Stimulated activated CD4-positive, alpha-beta T cell treated with anti-CD3 and anti-CD28 coated beads, Interleukin-12 subunit alpha, Interleukin-12 subunit beta, amount 100 ng/mL, for 4 hours (primary cell): ENCODE results near the gene DNAJA3.
"Not testable (repeated sequence)": the region's sequence is repeated elsewhere in the genome, so short reads cannot be mapped to it uniquely, and the experiment has no call there.

Experiments
- DNase-seq: peaks from one replicate; pipeline ENCODE4 v3.0.0-alpha.2; 2020

The DNAJA3 gene

DNA sequence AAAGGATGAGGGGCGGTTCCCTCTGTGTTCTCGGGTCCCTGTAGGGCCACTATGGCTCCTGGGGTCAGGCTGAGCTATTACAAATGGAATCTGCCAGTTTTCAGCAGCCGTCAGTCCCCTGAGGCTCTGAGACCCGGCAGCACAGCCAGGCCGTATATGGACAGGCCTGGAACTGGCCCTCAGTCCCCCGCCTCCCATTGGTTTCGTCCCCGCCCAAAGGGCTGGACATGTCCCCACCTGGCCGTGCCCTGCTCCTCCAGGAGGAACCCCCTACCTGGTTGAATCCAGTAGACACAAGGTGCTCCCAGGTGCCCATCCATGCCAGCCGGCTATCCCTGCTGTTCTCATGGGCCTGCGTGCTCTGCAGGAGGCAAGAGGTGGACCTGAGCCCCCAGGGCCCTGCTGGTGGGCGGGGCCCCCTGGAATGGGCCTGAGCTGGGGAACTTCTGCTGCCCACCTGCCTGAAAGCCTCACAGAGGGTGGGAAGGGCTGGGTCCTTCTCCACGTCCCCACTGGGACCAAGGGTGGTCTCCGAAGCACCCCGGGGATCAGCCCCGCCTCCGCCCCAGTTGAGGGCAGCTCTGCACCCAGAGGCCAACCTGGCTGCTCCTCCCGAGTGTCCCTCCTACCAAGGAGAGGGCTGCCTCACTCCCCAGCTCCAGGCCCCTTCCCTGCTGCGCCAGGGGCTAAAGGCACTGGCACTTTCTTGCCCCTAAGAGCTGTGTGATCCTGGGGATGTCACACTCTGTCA lies 37.2 kb upstream of the DNAJA3 start:
- no peak for DNase-seq

DNA sequence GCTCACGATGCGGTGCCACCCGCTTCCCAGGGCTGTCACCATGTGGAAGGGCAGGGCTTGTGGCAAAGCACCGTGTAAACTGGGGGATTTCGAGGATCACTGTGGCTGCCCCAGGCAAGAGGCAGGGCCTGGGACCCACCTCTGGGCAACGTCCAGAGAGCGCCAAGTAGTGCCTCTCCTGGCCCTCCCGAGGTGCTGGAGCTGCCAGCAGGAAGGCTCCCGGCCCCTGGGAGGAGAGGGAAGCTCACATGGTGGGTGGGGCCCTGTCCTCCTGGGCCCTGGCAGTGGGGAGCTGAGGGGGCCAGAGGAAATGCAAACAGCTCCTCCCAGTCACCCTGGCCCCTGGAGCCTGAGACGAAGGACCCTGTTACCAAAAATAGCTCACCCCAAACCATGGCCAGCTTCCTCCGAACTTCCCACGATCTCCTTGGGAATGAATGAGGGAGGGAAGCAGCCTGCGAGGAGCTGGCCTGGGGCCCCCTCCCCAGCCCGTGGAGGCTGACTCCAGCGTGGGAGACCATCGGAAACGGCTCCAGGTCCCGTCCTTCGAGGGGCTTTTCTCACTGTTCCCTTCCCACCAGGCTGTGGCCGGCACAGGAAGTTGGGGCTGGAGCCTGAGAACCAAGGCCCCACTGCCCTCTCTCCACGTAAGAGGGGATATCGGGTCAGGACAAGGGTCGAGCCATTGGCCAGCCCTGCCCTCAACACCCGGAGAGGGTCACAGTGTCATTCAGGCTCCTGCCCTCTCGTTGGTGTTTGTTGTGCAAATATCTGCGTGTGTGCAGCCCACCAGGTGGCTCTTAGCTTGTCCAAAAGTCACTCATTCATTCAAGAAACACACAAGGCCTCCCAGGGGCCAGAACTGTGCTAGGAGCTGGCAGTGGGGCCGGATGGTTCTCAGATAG lies 36.4 kb upstream of the DNAJA3 start:
- DNase-seq = no peak

DNA sequence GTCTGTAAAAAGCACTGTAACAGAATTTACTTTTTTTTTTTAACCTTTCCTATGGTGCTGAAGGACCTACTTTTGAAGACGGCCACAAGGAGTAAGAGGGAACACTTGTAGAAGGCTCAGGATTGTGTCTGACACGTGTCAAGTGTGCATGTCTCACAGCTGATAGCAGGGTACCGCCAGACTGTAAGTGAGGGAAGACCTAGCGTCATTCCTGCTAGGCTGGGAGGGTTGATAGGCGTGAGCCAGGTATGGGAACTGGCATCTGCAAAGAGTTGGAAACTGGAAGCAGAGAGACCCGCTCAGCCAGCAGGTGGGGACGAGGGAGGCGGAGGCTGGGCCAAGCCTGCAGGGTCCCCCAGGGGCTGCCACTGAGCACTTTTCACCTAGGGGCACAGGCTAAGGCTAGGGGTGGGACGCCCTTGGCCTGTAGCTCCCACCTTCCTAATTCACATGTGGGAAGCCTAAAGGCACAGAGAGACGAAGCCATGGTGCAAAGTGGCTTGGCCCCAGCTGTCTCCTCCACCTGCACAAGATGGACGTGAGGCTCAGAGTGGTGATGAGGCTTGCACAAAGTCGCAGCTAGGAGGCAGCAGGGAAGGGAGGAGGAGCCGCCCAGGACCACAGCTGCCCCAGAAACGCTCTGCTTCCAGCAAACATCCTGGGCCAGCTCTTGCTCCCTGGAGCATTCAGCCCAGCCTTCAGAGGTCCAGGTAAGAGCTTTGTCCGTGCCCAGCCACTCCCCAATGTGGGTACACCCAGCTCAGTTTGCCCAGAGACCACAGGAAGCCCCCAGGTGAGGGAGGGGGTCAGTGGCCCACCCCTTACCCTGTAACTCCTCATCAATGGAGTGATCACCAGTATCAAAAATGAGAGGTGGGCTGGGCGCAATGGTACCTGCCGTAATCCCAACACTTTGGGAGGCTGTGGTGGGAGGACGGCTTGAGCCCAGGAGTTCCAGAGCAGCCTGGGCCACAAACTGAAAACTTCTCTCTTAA lies 35.1 kb upstream of the DNAJA3 start:
- DNase-seq = no peak

DNA sequence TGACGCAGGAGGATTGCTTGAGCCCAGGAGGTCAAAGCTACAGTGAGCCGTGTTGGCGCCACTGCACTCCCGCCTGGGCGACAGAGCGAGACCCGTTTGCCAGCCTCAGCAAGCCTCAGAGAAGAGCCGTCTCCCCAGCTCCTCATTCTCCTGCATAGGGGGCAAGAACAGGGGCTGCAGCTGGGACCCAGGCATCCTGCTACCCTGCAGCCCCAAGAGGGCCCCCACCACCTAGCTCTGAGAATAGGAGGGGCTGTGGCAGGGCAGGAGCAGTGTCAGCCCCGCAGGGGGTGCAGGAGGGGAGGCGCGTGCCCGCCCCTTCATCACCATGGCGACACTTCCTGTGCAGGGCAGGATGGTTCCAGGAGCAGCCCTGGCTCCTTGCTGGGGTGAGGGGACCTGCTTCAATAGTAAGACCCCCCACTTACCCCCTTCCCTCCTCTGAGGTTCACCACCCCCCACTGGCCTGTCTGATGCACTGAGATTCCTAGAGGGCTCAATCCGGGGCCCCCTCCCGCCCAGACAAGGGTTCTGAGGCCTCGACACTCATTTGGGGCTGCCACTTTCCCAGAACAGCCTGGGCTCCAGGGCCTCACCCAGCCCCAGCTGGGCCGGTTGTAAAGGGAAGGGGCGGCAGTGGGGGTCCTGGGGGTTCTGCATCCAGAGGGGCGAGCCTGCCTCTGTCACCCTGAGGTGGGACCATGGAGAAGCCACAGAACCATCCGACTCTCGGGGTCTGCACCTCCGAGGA lies 33.9 kb upstream of the DNAJA3 start:
- no peak for DNase-seq

DNA sequence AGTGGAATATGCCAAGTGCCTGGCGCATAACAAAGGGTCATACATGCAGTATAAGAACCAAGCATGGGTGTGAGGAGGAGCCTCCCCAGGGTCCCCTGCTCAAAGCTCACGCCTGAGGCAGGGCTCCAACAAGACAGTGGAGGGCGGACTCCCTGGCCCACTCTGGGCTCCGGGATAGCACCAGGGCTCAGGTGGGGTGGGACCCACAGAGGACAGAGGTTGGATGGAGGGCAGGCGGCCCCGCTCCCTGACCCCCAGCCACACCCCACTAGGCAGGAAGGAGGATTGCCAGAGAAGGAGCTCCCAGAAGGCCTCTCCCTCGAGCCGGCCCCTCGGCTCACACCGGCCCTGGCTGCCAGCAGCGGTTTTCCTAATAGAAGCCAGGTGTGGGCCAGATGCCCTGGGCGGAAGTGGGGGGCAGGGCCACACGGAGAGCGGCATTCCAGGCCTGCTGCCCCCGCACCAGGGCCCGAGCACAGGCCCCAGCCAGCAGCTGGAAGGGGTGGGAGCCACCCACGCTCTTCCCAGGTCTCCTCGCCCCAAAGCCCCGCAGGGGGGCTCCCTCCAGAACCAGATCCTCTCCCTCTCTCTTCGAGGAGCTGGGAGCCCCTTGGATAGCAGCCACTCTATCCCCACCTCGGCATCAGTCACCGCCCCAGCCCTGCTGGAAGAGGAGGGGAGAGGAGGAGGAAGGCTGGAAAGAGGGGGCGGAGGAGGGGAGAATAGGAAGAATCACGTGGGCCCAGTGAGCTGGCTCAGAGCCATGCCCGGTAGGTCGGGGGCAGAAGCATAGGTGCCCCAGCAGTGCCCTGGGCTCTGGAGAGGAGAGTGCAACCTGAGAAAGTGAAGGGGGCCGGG lies 33.1 kb upstream of the DNAJA3 start:
- no peak for DNase-seq

DNA sequence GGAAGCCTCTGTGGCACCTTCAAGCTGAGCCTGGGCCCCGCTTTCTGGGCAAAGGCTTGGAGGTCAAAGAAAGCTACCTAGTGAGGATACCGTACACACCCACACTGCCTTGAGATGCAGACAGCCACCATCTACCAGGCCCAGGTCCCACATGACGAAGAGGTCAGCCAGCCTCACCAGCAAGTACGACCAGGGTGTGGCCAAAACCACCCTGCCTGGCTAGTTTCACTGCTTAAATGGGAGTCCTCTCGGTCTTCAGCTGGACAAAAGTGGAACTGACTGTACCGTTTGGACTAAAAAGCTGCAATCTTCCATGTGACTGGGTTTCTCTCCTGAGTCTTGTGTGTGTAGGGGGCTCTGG lies 32.4 kb upstream of the DNAJA3 start:
- no peak for DNase-seq

DNA sequence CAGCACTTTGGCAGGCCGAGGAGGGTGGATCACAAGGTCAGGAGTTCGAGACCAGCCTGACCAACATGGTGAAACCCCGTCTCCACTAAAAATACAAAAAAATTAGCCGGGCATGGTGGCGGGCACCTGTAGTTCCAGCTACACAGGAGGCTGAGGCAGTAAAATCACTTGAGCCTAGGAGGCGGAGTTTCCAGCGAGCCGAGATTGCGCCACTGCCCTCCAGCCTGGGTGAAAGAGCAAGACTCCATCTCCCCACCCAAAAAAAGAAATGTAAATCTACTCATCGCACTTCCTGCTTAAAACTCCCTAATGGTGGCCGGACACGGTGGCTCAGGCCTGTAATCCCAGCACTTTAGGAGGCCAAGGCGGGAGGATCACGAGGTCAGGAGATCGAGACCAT lies 31.8 kb upstream of the DNAJA3 start:
- not testable (repeated sequence) for DNase-seq

DNA sequence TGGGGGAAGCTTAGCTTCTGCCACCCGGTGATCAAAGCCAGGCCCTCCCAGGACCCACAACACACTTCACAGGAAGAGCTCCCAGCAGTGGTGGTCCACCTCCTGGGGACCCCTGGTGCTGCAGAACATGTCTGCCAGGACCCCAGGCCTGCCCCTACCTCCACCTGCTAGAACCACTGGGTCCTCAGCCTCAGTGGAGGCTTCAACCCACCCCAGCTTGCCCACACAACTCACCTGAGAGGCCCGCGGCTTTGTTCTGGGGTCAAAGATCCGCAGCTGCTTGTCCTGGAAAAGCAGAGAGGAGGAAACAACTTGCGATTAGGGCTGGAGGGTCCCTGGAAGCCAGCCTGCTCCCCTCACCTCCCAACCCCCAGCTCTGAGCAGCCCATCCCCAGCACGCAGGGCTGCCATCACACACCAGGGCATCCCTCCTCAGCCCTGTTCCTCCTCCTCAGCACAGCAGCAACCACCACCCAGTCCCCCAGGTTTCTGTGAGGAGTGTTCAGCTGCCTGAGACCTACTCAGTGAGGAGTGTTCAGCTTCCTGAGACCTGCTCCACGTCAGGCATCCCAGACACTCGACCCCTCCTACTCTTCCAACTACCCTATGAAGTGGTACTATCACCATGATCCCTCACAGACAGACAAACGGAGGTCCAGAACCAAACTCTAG lies 30.5 kb upstream of the DNAJA3 start:
- DNase-seq = no peak

DNA sequence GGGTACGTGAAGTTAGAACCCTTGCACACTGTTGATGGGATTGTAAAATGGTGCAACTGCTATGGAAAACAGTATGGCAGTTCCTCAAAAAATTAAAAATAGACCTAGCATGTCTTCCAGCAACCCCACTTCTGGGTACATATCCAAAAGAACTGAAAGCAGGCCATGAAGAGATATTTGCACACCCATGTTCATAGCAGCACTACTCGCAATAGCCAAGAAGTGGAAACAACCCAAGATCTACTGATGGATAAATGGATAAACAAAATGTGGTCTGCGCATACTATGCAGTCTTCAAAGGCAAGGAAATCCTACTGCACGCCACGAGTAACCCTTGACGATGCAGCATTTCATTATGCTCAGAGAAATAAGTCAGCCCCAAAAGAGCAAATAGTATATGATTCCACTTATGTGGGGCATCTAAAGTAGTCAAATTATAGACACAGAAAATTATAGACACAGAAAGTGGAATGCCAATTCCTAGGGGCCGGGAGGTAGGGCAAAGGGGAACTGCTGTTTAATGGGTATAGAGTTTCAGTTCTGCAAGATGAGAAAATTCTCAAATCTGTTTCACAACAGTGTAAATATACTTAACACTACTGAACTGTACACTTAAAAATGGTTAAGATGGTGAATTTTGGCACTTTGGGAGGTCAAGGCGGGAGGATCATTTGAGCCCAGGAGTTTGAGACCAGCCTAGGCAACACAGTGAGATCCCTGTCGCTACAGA lies 26.5 kb upstream of the DNAJA3 start:
- no peak for DNase-seq

DNA sequence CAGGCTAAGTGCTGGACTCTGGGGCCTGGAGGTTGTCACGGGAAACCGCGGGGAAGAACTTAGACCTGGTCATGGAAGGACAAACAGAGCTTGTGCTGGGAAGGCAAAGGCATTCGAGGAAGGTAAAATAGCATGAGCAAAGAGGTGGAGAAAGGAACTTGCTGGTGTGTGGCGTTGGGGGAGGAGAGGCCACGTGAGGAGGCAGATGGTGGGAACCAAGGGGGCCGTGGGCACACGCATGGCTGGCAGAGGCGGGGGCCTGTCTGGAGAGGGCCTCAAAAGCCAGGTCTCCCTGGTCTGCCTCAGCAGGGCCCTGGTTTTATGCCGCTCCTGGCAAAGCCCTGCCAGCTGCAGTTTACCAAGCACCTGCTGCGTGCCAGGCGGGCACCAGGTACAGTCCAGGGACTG lies 24.6 kb upstream of the DNAJA3 start:
- DNase-seq = no peak

DNA sequence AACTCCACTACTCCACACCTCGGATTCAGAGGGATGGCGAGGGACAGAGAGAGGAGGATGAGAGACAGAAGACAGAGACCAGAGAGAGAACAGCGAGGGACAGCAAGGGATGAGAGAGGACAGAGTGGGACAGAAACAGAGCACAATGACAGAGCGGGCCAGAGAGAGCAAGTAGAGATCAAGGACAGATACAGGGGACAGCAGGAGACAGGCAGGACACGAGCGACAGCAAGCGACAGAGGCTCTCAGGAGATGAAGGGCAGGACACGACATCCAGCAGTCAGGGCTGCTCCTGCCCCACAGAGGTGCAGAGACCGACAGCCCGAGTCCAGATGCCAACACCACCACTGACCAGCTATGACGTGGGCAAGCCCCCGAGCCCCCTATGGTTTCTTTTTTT lies 24.2 kb upstream of the DNAJA3 start:
- DNase-seq = no peak

DNA sequence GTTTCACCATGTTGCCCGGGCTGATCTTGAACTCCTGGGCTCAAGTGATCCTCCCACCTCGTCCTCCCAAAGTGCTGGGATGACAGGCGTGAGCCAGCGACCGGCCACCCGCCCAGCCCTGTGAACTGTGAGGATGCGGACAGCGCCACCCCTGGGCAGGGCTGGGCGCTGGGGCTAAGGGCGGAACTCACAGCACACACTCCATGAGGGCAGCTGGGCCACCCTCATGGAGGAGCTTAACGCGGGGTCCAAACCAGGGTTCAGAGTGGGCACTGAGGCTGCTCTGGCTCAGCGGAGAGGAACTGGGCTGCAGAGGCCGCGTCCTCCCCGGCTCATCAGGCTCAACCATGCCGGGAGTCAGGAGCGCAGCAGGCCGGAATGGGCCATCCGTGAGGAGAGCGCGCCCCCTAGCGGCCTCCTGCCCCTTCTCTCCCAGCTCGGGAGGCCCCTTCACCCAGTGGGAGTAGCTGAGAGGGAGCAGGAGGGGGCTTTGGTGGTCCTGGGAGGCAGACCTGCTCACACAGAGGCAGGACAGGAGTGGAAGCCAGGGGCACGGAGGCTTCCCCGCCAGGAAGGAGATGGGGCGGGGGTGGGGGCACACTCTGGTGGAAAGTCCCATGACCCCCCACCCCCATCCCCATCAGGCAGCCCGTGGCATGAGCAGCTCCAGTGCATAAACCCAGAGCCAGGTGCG lies 23.1 kb upstream of the DNAJA3 start:
- DNase-seq = peak; percentile 71

DNA sequence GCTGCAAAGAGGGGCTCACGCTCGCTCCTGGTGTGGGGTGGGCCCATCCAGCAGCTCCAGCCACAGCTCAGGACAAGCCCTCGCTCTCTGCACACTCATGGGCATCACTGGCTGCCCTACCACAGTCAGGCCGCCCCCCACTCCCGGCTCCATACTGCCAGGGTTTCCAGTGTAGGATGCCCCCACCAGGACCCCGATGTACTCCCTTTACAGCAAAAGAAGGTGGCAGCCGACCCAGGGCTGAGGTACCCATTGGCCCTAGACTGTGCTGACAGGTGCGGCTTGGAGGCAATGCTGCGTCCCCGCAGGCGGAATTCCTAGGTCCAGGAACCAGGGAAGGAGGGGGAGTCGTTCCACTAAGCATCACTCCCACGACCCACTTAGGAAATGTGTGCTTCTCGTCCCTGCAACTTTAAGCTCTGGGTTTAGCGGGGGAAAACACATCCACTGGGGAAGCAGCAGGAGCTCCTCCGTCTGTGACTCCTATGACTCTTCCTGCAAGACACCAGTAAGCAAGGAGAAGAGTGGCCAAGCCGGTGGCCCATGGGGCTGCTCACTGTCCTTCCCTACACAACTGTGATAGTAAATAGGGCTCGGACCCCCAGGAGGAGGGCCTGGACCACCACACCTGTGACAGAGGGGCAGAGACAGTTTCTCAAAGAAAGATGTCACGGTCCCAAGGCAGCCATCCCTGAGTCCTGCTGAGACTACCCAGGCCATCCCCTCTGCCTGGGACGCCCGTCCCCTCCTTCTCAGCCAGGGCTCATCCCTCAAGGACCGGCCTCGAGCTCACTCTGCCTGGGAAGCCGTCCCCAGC lies 22.3 kb upstream of the DNAJA3 start:
- DNase-seq = no peak

DNA sequence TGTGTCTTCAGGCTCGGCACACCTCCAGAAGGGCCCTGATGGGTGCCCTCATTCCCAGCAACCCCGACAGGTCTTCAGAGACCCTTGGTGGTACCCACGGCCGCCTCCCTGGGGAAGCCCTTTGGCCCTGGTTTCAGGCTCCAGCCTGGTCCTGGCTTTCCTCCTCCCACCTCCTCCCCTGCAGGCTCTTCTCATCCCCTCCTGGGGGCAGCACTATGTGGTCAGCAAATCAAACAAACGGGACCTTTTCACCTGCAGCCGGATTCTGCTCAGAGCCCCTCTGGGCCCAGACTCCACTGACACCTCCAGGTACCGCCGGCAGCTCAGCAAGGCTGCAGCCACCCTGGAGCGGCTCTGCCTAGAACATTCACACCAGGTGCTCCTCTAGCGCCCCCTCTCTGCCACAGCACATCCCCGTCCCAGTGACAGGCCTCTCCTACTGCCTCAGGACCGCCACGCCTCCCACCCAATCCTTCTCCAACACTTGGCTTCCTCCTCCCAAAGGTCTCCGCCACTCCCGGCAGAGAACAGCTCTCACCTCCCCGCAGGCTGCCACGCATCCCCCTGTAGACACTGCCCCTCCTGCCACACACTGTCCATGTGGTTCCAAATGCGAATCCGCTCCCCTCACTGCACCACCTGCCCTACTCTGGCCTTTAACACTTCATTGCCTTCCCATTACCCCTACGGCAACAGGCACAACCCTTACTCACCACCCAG lies 21.3 kb upstream of the DNAJA3 start:
- DNase-seq = peak; percentile 21

DNA sequence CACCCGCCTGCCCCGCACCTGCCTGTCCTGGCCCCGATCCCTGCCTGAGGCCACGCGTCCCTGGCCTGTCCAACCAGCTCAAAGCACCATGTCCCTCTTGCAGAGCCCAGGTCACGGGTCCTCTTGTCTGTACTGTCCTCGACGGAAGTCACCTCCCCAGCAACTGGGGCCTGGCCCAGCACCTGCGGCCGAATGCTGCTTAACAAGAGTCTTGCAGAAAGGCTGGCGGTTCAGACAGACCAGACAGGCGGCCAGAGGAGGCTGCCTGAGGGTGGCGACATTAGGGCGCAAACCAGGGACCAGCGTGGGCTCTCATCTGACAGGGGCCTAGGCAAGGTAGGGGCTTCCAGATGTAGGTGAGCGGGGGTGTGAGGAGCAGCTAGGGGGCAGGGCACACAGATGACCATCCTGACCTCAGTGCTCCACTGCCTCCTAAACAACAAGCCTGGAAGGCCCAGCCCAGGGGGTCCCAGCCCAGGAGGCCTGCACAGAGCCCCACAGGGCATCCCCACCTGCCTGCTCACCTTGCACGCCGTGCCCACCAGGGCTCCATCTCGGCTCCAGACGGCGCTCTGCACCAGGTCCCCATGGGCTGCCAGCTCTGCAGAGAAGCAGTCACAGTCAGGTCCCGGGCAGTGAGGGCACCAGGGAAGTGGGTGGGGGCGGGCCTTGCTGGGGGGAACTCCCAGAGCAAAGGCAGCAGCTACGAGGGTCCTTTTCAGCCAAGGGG lies 20.5 kb upstream of the DNAJA3 start:
- no peak for DNase-seq

DNA sequence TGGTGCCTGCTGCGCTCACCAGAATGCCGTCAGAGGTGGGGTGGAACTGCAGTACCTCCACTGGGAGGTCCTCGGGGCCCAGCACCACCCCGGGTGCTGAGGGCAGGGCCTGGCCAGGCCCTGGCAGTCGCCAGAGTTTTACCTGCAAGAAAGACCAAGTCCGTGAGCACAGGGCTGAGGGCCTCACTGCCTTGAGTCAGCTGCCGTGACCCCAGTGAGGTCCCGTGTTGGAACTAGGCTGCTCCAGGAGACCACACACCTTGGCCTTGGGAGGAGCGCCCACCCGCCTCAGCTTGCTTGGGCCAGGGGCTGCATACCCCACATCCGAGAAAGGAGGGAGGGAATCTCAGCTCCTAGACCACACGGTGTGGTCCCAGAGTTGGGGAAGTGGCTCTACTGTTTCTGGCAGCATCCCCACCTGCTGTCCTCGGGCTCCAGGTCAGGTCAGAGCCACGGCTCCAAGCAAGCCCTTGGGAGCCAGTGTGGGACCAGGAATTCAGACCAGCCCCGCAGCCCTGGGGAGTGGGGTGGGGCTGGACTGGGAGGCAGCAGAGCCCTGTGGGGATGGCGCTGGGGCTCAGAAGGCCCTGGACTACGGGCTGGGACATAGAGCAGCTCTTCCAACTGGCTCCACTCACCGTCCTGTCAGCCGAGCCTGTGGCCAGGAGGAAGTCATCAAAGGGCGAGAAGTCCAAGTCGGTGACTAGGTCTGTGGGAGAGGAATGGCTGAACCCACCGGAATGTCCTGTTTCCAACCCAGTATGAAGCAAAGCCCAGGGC lies 17.9 kb upstream of the DNAJA3 start:
- DNase-seq = no peak
